NCI-H69 (cell line): Measurements from ENCODE around the gene EDDM3A.
"Not testable (repeated sequence)": the region's sequence is repeated elsewhere in the genome, so short reads cannot be mapped to it uniquely, and the experiment has no call there.

ENCODE experiments used
- DNase-seq: peaks from one replicate; lab custom pipeline; 2025; lab: John Stamatoyannopoulos, UW

EDDM3A gene

GRCh38 chr14:20745571-20746358 lies at the start of gene EDDM3A:
EDDM3A (plus strand) TSS chr14:20745887; CDS start chr14:20747581, 1,694 bp downstream.
- no peak for DNase-seq

GRCh38 chr14:20696764-20697163 lies 48.9 kb upstream of the EDDM3A start:
- no peak for DNase-seq

- peak; percentile 46 for DNase-seq
These were observed 48.2 kb upstream of the EDDM3A start for GRCh38 chr14:20697273-20698017.

GRCh38 chr14:20698018-20698329 lies 47.7 kb upstream of the EDDM3A start:
- DNase-seq, result no peak

- DNase-seq, result no peak
These were observed 46.8 kb upstream of the EDDM3A start for GRCh38 chr14:20698934-20699333.

- DNase-seq, result no peak
These were observed 45.8 kb upstream of the EDDM3A start for GRCh38 chr14:20699931-20700330.

GRCh38 chr14:20700965-20701364 lies 44.7 kb upstream of the EDDM3A start:
- DNase-seq, result not testable (repeated sequence)

- DNase-seq, result no peak
These were observed 38.9 kb upstream of the EDDM3A start for GRCh38 chr14:20706657-20707355.

GRCh38 chr14:20707622-20708021 lies 38.1 kb upstream of the EDDM3A start:
- DNase-seq, result no peak

GRCh38 chr14:20711261-20711660 lies 34.4 kb upstream of the EDDM3A start:
- DNase-seq, result no peak

GRCh38 chr14:20711685-20712084 lies 34.0 kb upstream of the EDDM3A start:
- DNase-seq, result no peak

GRCh38 chr14:20712904-20713303 lies 32.8 kb upstream of the EDDM3A start:
- DNase-seq, result no peak

- no peak for DNase-seq
These were observed 31.0 kb upstream of the EDDM3A start for GRCh38 chr14:20714593-20715250.

- no peak for DNase-seq
These were observed 25.9 kb upstream of the EDDM3A start for GRCh38 chr14:20719777-20720176.

- no peak for DNase-seq
These were observed 24.9 kb upstream of the EDDM3A start for GRCh38 chr14:20720741-20721140.

- DNase-seq, result no peak
These were observed 23.7 kb upstream of the EDDM3A start for GRCh38 chr14:20722016-20722415.

GRCh38 chr14:20723488-20723887 lies 22.2 kb upstream of the EDDM3A start:
- no peak for DNase-seq

GRCh38 chr14:20726121-20726520 lies 19.6 kb upstream of the EDDM3A start:
- DNase-seq, result not testable (repeated sequence)

- DNase-seq, result no peak
These were observed 19.2 kb upstream of the EDDM3A start for GRCh38 chr14:20726531-20726930.

- no peak for DNase-seq
These were observed 14.8 kb upstream of the EDDM3A start for GRCh38 chr14:20730891-20731290.

- DNase-seq, result no peak
These were observed 13.2 kb upstream of the EDDM3A start for GRCh38 chr14:20732477-20732876.

- DNase-seq, result no peak
These were observed 12.6 kb upstream of the EDDM3A start for GRCh38 chr14:20732979-20733635.
